Measurements from ENCODE around the gene TMEM131.
A peak's percentile ranks its signal among the peaks of the same experiment; 100 is the strongest.

The TMEM131 gene

GRCh38 chr2:97805776-97806175 is 190.0 kb downstream of the TMEM131 start:
- no peak for DNase-seq (ENCODE audit: low spot score)

- DNase-seq (ENCODE audit: low spot score), result no peak
Measured at GRCh38 chr2:97801028-97801427, 194.7 kb downstream of the TMEM131 start.

GRCh38 chr2:97798416-97798815 is 197.3 kb downstream of the TMEM131 start:
- no peak for DNase-seq (ENCODE audit: low spot score)

- no peak for DNase-seq (ENCODE audit: low spot score)
Measured at GRCh38 chr2:97797355-97797754, 198.4 kb downstream of the TMEM131 start.

GRCh38 chr2:97796465-97797126 is 199.2 kb downstream of the TMEM131 start:
- DNase-seq (ENCODE audit: low spot score), result no peak

- DNase-seq (ENCODE audit: low spot score), result no peak
Measured at GRCh38 chr2:97792416-97792815, 203.3 kb downstream of the TMEM131 start.

GRCh38 chr2:97788986-97789644 is 206.6 kb downstream of the TMEM131 start:
- DNase-seq (ENCODE audit: low spot score), result no peak

GRCh38 chr2:97785818-97786217 is 209.9 kb downstream of the TMEM131 start:
- DNase-seq (ENCODE audit: low spot score), result no peak

GRCh38 chr2:97784953-97785352 is 210.8 kb downstream of the TMEM131 start:
- no peak for DNase-seq (ENCODE audit: low spot score)

- no peak for DNase-seq (ENCODE audit: low spot score)
Measured at GRCh38 chr2:97781981-97782380, 213.8 kb downstream of the TMEM131 start.

- DNase-seq (ENCODE audit: low spot score), result no peak
Measured at GRCh38 chr2:97779141-97779540, 216.6 kb downstream of the TMEM131 start.

- no peak for DNase-seq (ENCODE audit: low spot score)
Measured at GRCh38 chr2:97775074-97775473, 220.7 kb downstream of the TMEM131 start.

GRCh38 chr2:97774425-97774824 is 221.3 kb downstream of the TMEM131 start:
- DNase-seq (ENCODE audit: low spot score), result peak; percentile 3

- DNase-seq (ENCODE audit: low spot score), result no peak
Measured at GRCh38 chr2:97770445-97770844, 225.3 kb downstream of the TMEM131 start.

- DNase-seq (ENCODE audit: low spot score), result no peak
Measured at GRCh38 chr2:97769711-97770110, 226.0 kb downstream of the TMEM131 start.

- no peak for DNase-seq (ENCODE audit: low spot score)
Measured at GRCh38 chr2:97769308-97769707, 226.4 kb downstream of the TMEM131 start.

GRCh38 chr2:97766567-97766966 is 229.2 kb downstream of the TMEM131 start:
- no peak for DNase-seq (ENCODE audit: low spot score)

- no peak for DNase-seq (ENCODE audit: low spot score)
Measured at GRCh38 chr2:97765933-97766332, 229.8 kb downstream of the TMEM131 start.

- peak; percentile 58 for DNase-seq (ENCODE audit: low spot score)
Measured at GRCh38 chr2:97764559-97765263, 231.0 kb downstream of the TMEM131 start.

- no peak for DNase-seq (ENCODE audit: low spot score)
Measured at GRCh38 chr2:97763176-97763845, 232.4 kb downstream of the TMEM131 start.

GRCh38 chr2:97761192-97761591 is 234.6 kb downstream of the TMEM131 start:
- no peak for DNase-seq (ENCODE audit: low spot score)

- DNase-seq (ENCODE audit: low spot score), result no peak
Measured at GRCh38 chr2:97760480-97761049, 235.2 kb downstream of the TMEM131 start.

Measured in SW480 (cell line).